ENCODE results near the gene GABBR2. TPM values are rescaled to one million over a fixed set of nuclear protein-coding genes. Genes with fewer than 3 reads are reported as not detected.
A peak's percentile ranks its signal among the peaks of the same experiment; 100 is the strongest.

The GABBR2 gene
- total and polyA plus RNA-seq, 9 of the 15 experiments (the other 6 are each of a cell fraction or from before 2014, with no cell fraction given): 0.15 to 1.9 (median 0.32) TPM

DNA sequence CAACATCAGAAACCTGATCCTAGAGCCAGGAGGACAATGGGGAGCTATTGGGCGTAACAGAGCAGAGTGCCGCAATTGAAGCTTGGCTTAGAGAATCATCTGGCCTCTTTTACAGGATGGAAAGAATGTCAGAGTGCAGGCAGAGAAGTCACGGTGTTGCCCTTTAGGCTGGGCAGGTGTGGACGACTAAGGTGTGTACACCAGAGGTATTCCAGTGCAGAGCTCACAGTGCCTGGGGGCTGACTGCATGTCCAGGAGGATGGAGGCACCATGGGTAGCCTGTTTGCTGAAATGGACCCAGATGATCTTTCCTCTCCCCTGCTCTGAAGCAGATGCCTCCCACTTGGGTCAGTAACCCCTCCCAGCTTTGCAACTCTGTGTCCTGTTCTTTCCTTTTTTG lies 404.4 kb downstream of the GABBR2 start (continued):
- TF ChIP-seq E2F8 (IDR thresholded peaks at IDR 0.05; ENCODE audit: low read depth, partially characterized antibody) (no peak), YBX1 (IDR thresholded peaks at IDR 0.05) (no peak), HDAC1 (IDR thresholded peaks at IDR 0.05) (no peak)

DNA sequence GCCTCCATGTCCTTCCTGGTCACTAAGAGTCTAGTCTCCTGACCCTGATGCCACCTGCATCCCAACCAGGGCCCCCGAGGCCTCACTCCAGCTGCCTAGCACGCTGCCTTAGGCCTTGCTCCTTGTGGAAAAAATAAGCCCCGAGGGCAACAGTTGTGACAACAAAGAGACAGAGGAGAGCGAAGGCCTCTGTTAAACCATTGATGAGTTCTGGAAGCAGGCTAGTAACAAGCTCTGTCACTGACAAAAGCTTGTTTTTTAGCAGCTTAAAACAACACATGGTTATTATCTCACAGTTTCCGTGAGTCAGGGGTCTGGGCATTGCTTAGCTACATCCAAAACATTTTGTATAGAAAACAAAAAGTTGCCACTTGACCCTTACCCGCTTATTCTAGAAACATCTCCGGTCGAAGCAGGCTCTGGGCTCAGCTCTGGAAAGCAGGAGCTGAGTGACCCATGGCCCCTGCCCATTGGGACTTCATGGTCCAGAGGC lies 405.1 kb downstream of the GABBR2 start:
- H2AFZ ChIP-seq (ENCODE audit: low read depth, low read length): peak overlapping the region; percentile 78
- no peak overlapping the region for H3K4me3 ChIP-seq
- H3K9me1 ChIP-seq (ENCODE audit: control insufficient read depth, insufficient read depth, low read length): no peaks in the 10 kb centered on the region
- ChIA-PET POLR2A (interaction anchor here (0.8 to 1.0 kb wide), 3 partner anchors 11 to 219 kb away, joined by 3 to 4 read pairs (median 3); no protein-coding TSS in a partner anchor), CTCF (ENCODE audit: low intra/inter-chr PET ratio) (no interaction called here)
- DNase-seq (ENCODE audit: extremely low read depth in 1 of 4, low spot score in 3 of 4) (no peak), ATAC-seq (no peak), FAIRE-seq (no peak)
- 59% methylated on average over 8 of the region's 8 CpGs for WGBS (ENCODE audit: insufficient coverage, low coverage, missing lambda C conversion rate)
- BruUV-seq (replicated peaks): no TSS peak
- H3K9me3 ChIP-seq (replicated peaks; ENCODE audit: control insufficient read depth, insufficient read depth, low read depth, low read length): no peaks in the 10 kb centered on the region
- H3K4me1 ChIP-seq (replicated peaks in 1 of 2; ENCODE audit: control insufficient read depth in 2 of 2, insufficient read depth in 2 of 2, low read length in 2 of 2): peaks cover 13 to 29% of the 10 kb centered on the region in 2 experiments
- no peaks in the 10 kb centered on the region for H3K36me3 ChIP-seq (ENCODE audit: control insufficient read depth, insufficient read depth, low read length)
- TF ChIP-seq SP2 (IDR thresholded peaks at IDR 0.05; ENCODE audit: extremely low read depth, low read depth, low read length, poor library complexity, severe bottlenecking): no peak
- TF ChIP-seq NCOA2 (IDR thresholded peaks at IDR 0.05; ENCODE audit: partially characterized antibody in 2 of 2): no peak
- no peak for TF ChIP-seq MAFG (tag; conservative IDR thresholded peaks at IDR 0.05)
- TF ChIP-seq RFX7 (CRISPR knock-in tag; IDR thresholded peaks at IDR 0.05): no peak
- TF ChIP-seq DLX4 (CRISPR knock-in tag; IDR thresholded peaks at IDR 0.05): no peak
- TF ChIP-seq, protein P1, sequence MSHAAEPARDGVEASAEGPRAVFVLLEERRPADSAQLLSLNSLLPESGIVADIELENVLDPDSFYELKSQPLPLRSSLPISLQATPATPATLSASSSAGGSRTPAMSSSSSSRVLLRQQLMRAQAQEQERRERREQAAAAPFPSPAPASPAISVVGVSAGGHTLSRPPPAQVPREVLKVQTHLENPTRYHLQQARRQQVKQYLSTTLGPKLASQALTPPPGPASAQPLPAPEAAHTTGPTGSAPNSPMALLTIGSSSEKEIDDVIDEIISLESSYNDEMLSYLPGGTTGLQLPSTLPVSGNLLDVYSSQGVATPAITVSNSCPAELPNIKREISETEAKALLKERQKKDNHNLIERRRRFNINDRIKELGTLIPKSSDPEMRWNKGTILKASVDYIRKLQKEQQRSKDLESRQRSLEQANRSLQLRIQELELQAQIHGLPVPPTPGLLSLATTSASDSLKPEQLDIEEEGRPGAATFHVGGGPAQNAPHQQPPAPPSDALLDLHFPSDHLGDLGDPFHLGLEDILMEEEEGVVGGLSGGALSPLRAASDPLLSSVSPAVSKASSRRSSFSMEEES (CRISPR knock-in tag; IDR thresholded peaks at IDR 0.05): no peak
- TF ChIP-seq NCOR1 (IDR thresholded peaks at IDR 0.05): no peak
- TF ChIP-seq ZNF707 (CRISPR knock-in tag; conservative IDR thresholded peaks at IDR 0.05): no peak
- TF ChIP-seq ZFP1 (CRISPR knock-in tag; IDR thresholded peaks at IDR 0.05): no peak
- TF ChIP-seq, protein P2, sequence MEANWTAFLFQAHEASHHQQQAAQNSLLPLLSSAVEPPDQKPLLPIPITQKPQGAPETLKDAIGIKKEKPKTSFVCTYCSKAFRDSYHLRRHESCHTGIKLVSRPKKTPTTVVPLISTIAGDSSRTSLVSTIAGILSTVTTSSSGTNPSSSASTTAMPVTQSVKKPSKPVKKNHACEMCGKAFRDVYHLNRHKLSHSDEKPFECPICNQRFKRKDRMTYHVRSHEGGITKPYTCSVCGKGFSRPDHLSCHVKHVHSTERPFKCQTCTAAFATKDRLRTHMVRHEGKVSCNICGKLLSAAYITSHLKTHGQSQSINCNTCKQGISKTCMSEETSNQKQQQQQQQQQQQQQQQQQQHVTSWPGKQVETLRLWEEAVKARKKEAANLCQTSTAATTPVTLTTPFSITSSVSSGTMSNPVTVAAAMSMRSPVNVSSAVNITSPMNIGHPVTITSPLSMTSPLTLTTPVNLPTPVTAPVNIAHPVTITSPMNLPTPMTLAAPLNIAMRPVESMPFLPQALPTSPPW (CRISPR knock-in tag; IDR thresholded peaks at IDR 0.05): no peak
- no peak for TF ChIP-seq HNRNPUL1 (IDR thresholded peaks at IDR 0.05; ENCODE audit: low read length)
- H3K9ac ChIP-seq (ENCODE audit: insufficient read depth in 1 of 2, low read depth in 2 of 2, low read length in 2 of 2): peak overlapping the region in 1 of 2 experiments; percentile 75; a peak in 1 of 4 replicates
- H3K27me3 ChIP-seq (ENCODE audit: control insufficient read depth in 2 of 2, insufficient read depth in 2 of 2, low read length in 2 of 2): no peaks in the 10 kb centered on the region
- H4K20me1 ChIP-seq (replicated peaks; ENCODE audit: control insufficient read depth, insufficient read depth, low read length): no peaks in the 10 kb centered on the region
- H3K79me2 ChIP-seq (ENCODE audit: control insufficient read depth, insufficient read depth, low read length): no peaks in the 10 kb centered on the region
- H3K4me2 ChIP-seq (ENCODE audit: insufficient read depth, low read length): no peak overlapping the region
- intact Hi-C loops (cut with micrococcal nuclease) (no loop called here), in situ Hi-C loops (cut with MboI) (loop anchor here (25.0 kb wide), 1 partner anchor 234 kb away; no protein-coding TSS in a partner anchor)
- H3K27ac ChIP-seq (ENCODE audit: extremely low read depth, low read depth, low read length): no peak overlapping the region

Measured in K562 (cell line).